Ascending aorta (tissue), 2 donors: ENCODE measurements around the gene EVA1A. TPM values are rescaled to one million over a fixed set of nuclear protein-coding genes. Genes with fewer than 3 reads are reported as not detected.

Experiments used
- DNase-seq, 2 donors: peaks; one replicate each; pipeline ENCODE4 v3.0.0-alpha.2; 2019; ENCODE audit warnings: low spot score in 2 of 2
- H3K27ac ChIP-seq, 2 donors: fragments of 200-600 bp; sonication (generic); one replicate each; pipeline ENCODE4 v1.5.1; 2016 to 2017; ENCODE audit warnings: mild to moderate bottlenecking in 1 of 2
- H3K27me3 ChIP-seq: fragments of 200-600 bp; sonication (generic); one replicate; pipeline ENCODE4 v1.5.1; 2017
- H3K36me3 ChIP-seq, 2 donors: fragments of 200-600 bp; sonication (generic); one replicate each; pipeline ENCODE4 v1.5.1; 2016
- H3K4me1 ChIP-seq, 2 donors: fragments of 200-600 bp; sonication (generic); one replicate each; pipeline ENCODE4 v1.5.1; 2016 to 2017; ENCODE audit warnings: mild to moderate bottlenecking in 1 of 2
- H3K4me3 ChIP-seq, 2 donors: fragments of 200-600 bp; sonication (generic); one replicate each; pipeline ENCODE4 v1.5.1; 2016 to 2017; ENCODE audit warnings: mild to moderate bottlenecking in 1 of 2
- H3K9me3 ChIP-seq, 2 donors: fragments of 200-600 bp; sonication (generic); one replicate each; pipeline ENCODE4 v1.5.1; 2016
- intact Hi-C: fragments of 100-400 bp; cut with DNase I; formaldehyde crosslinking; loops from one replicate; pipeline ENCODE4 v1.15.1; 2023
- total RNA-seq: library from RNA; depleted of rRNA; stranded (reverse); fragments of >200 nt; gene quantifications from one replicate; pipeline ENCODE4 v1.1.0, GENCODE V29; 2016
- TF ChIP-seq, protein P1 (sequence below), 3 experiments: fragments of 200-600 bp in 2 of 3; fragments of 450-650 bp in 1 of 3; sonication (generic) in 2 of 3; IDR thresholded peaks; one replicate each; pipeline ENCODE4 v1.5.1; 2016 to 2019; ENCODE audit warnings: antibody characterized with exemption in 3 of 3, mild to moderate bottlenecking in 1 of 3, moderate library complexity in 1 of 3

Gene EVA1A
- total RNA-seq, 1 donor from 2014 or later: not detected

DNA sequence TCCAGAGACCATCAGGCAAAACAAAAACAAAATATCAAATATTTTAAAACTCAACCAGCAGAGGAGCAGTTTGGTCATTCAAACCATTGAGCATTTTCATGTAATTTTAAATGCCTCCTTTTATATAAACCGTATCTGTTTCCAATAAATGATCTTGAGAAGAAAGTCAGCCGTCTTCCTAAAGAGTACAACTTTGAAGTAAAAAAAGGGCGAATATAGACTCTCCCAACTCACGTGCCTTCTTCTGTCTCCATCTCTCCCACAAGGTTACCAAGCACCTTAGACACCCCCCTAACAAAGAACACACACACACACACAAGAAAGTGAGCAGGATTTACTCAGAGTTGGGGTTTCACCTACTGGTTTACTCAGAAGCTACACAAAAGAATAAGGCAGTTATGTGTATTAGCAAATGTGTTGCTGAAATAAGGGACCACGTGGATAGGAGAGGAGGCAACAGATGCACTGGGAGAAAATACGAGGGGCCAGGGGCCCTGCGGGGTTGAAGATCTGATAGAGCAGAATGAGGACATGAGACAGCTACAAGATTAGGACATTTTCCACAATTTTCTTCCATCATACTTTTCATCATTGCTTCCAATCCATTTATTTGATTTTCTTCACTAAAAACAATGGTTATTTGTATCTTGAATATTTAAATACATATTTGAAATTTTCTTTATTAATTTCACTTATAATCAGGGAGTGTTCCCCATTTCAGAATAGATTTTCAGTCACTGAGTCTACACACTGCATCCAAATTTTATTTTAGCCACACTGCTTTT, 45.0 kb downstream of the EVA1A start:
- no peak overlapping the region for H3K4me3 ChIP-seq
- DNase-seq: no peak
- no peak overlapping the region for H3K27ac ChIP-seq
- no peaks in the 10 kb centered on the region for H3K4me1 ChIP-seq
- no peaks in the 10 kb centered on the region for H3K36me3 ChIP-seq
- no peaks in the 10 kb centered on the region for H3K9me3 ChIP-seq
- no peaks in the 10 kb centered on the region for H3K27me3 ChIP-seq
- intact Hi-C loops: no loop called here
- TF ChIP-seq, protein P1, sequence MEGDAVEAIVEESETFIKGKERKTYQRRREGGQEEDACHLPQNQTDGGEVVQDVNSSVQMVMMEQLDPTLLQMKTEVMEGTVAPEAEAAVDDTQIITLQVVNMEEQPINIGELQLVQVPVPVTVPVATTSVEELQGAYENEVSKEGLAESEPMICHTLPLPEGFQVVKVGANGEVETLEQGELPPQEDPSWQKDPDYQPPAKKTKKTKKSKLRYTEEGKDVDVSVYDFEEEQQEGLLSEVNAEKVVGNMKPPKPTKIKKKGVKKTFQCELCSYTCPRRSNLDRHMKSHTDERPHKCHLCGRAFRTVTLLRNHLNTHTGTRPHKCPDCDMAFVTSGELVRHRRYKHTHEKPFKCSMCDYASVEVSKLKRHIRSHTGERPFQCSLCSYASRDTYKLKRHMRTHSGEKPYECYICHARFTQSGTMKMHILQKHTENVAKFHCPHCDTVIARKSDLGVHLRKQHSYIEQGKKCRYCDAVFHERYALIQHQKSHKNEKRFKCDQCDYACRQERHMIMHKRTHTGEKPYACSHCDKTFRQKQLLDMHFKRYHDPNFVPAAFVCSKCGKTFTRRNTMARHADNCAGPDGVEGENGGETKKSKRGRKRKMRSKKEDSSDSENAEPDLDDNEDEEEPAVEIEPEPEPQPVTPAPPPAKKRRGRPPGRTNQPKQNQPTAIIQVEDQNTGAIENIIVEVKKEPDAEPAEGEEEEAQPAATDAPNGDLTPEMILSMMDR (IDR thresholded peaks at IDR 0.05): no peak

DNA sequence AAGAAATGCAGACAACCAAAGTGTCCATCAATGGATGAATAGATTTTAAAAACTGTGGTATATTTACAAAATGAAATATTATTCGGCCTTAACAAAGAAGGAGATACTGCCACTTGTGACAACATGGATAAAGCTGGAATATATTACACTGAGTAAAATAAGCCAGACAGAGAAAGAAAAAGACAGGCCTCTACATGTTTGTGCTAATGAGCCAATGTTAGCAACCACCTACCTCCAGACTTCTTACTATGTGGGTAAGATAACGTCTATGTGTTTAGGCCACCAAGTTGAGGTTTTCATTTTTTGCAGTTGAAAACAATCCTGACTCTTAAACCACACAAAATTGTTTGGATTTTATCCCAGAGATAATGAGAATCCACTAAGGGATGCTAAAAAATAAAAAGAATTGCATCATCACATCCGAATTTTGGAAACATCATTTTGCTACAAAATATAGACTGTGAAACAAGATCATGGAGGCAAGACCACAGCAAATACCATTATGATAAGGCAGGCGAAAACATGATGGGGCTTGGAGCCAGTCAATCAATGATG, 47.0 kb downstream of the EVA1A start:
- H3K9me3 ChIP-seq: no peaks in the 10 kb centered on the region
- H3K27ac ChIP-seq: no peak overlapping the region
- no peaks in the 10 kb centered on the region for H3K4me1 ChIP-seq
- TF ChIP-seq, protein P1 (IDR thresholded peaks at IDR 0.05): no peak
- intact Hi-C loops: no loop called here
- no peak overlapping the region for H3K4me3 ChIP-seq
- no peaks in the 10 kb centered on the region for H3K36me3 ChIP-seq
- DNase-seq: no peak
- no peaks in the 10 kb centered on the region for H3K27me3 ChIP-seq

DNA sequence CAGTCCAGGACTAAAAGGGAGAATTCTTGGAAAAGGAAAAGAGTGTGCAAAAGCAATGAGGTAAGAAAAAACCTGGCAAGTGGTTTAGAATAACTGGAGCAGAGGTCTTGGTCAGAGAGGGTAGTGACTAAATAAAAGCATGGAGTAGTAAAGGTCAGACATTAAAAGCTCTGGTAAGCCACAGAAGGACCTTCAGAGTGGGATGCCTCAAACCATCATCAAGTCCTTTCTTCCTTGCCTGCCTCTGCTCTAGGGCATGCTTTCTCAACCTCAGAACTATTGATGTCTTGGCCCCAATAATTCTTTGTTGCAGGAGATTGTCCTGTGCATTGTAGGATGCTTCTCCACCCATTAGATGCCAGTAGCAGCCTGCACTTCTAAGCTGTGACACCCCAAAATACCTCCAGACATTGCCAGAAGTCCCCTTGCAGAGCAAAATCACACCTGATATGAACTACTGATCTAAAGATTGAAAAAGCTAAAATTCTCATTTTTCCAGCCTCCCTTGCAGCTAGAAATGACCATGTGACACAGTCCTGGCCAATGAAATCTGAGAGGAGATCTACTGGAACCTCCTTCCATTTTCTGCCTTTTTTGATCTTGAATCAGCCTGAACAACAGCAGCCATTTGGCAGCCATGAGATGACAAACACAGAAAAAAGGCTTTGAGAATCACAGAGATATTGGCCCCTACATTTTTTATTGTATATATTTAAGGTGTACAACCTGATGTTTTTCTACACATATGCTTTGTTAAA, 48.1 kb downstream of the EVA1A start:
- TF ChIP-seq, protein P1 (IDR thresholded peaks at IDR 0.05): no peak
- H3K27ac ChIP-seq: no peak overlapping the region
- H3K4me1 ChIP-seq: no peaks in the 10 kb centered on the region
- H3K27me3 ChIP-seq: no peaks in the 10 kb centered on the region
- no peak overlapping the region for H3K4me3 ChIP-seq
- DNase-seq: no peak
- no peaks in the 10 kb centered on the region for H3K9me3 ChIP-seq
- H3K36me3 ChIP-seq: no peaks in the 10 kb centered on the region
- intact Hi-C loops: no loop called here

DNA sequence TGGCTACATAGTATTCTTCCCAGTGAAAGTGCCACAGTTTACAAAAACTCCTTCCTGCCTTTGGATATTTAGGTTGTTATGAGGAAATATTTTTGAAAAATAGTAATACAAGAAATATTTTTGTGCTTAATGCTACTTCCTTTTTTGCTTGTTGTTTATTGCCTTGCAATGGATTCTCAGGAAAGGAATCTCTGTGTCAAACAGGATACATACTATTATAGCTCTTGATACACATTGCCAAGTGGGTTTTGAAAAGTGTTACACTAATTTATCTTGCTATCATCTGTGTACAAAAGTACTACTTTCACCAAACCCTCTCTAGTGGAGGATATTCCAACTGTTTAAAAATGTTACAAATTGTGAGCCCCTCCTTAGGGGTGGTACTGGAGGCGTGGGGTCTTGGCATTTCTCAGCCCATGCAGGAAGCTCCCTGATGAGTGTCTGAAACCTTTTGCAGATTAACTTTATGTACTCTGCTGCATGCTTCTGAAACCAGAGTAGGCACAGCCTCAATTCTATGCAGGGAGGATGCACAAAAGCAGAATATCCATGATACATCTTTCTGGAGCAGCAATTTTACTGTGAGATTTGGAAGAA, 54.5 kb downstream of the EVA1A start:
- no peak for DNase-seq
- Histone ChIP-seq H3K9me3 (no peaks in the 10 kb centered on the region), H3K36me3 (no peaks in the 10 kb centered on the region), H3K27ac (no peak overlapping the region), H3K4me1 (no peaks in the 10 kb centered on the region), H3K27me3 (no peaks in the 10 kb centered on the region), H3K4me3 (no peak overlapping the region)
- TF ChIP-seq, protein P1 (IDR thresholded peaks at IDR 0.05): no peak
- intact Hi-C loops: no loop called here

DNA sequence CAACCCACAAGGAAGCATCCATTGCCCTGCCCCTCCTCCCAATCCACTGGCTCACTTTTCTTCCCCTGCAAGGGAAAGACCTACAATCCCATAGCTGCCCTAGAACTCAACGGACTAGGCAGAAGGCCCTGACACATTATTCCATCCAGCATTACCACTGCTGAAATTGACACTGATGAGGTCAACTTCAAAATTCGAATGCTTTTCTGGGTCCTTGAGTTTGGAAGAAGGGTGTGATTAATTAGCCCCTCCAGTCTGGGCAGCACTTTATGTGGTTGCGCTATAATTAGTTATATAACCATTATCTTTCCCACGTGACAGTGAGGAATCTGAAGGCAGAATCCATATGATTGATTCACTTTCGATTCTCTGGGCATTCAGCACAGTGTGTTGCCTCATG, 55.7 kb downstream of the EVA1A start:
- intact Hi-C loops: no loop called here
- H3K36me3 ChIP-seq: no peaks in the 10 kb centered on the region
- no peak overlapping the region for H3K4me3 ChIP-seq
- DNase-seq: no peak
- H3K27ac ChIP-seq: no peak overlapping the region
- no peaks in the 10 kb centered on the region for H3K27me3 ChIP-seq
- TF ChIP-seq, protein P1 (IDR thresholded peaks at IDR 0.05): no peak
- no peaks in the 10 kb centered on the region for H3K9me3 ChIP-seq
- no peaks in the 10 kb centered on the region for H3K4me1 ChIP-seq
